Mucosa of stomach (tissue), 1 donor: ENCODE measurements around the gene ARMC6.
"Not testable (repeated sequence)": the region's sequence is repeated elsewhere in the genome, so short reads cannot be mapped to it uniquely, and the experiment has no call there.

Experiments
- H3K27me3 ChIP-seq: one replicate; pipeline ENCODE4 v1.7.0; 2013; ENCODE audit warnings: mild to moderate bottlenecking, low read length; ENCODE audit not compliant: control insufficient read depth, insufficient read depth
- H3K36me3 ChIP-seq: one replicate; pipeline ENCODE4 v1.7.0; 2013; ENCODE audit warnings: low read length; ENCODE audit not compliant: control insufficient read depth, insufficient read depth
- H3K4me1 ChIP-seq: one replicate; pipeline ENCODE4 v1.7.0; 2013; ENCODE audit warnings: mild to moderate bottlenecking, low read length; ENCODE audit not compliant: control insufficient read depth, insufficient read depth
- H3K4me3 ChIP-seq: one replicate; pipeline ENCODE4 v1.7.0; 2013; ENCODE audit warnings: low read length
- H3K9ac ChIP-seq: one replicate; pipeline ENCODE4 v1.7.0; 2013; ENCODE audit warnings: mild to moderate bottlenecking, low read length, moderate library complexity
- H3K9me3 ChIP-seq: one replicate; pipeline ENCODE4 v1.7.0; 2013; ENCODE audit warnings: mild to moderate bottlenecking, low read length, moderate library complexity; ENCODE audit not compliant: control insufficient read depth
- donor health status: Pancreatic carcinoma.

Gene ARMC6

GRCh38 chr19:18996796-18997394 lies 36.5 kb upstream of the ARMC6 start:
- Histone ChIP-seq H3K36me3 (peaks cover 9% of the 10 kb centered on the region), H3K9ac (no peak overlapping the region)

GRCh38 chr19:18998276-18998675 lies 35.1 kb upstream of the ARMC6 start:
- no peak overlapping the region for H3K9ac ChIP-seq
- H3K9me3 ChIP-seq = no peaks in the 10 kb centered on the region
- no peak overlapping the region for H3K4me3 ChIP-seq
- peaks cover 9% of the 10 kb centered on the region for H3K36me3 ChIP-seq
- no peaks in the 10 kb centered on the region for H3K4me1 ChIP-seq
- H3K27me3 ChIP-seq = no peaks in the 10 kb centered on the region

More at GRCh38 chr19:18996796-18997394, 36.5 kb upstream of the ARMC6 start:
- Histone ChIP-seq H3K4me3 (no peak overlapping the region), H3K9me3 (no peaks in the 10 kb centered on the region), H3K27me3 (no peaks in the 10 kb centered on the region), H3K4me1 (no peaks in the 10 kb centered on the region)

GRCh38 chr19:18999016-18999758 lies 34.2 kb upstream of the ARMC6 start:
- Histone ChIP-seq H3K27me3 (no peaks in the 10 kb centered on the region), H3K9me3 (no peaks in the 10 kb centered on the region), H3K9ac (no peak overlapping the region), H3K4me1 (no peaks in the 10 kb centered on the region), H3K4me3 (no peak overlapping the region), H3K36me3 (peaks cover 9% of the 10 kb centered on the region)

- no peaks in the 10 kb centered on the region for H3K27me3 ChIP-seq
- H3K4me3 ChIP-seq = no peak overlapping the region
- H3K9ac ChIP-seq = no peak overlapping the region
- peaks cover 9% of the 10 kb centered on the region for H3K36me3 ChIP-seq
- H3K9me3 ChIP-seq = no peaks in the 10 kb centered on the region
- H3K4me1 ChIP-seq = no peaks in the 10 kb centered on the region
Measured at GRCh38 chr19:18999896-19000620, 33.3 kb upstream of the ARMC6 start.

- Histone ChIP-seq H3K4me3 (no peak overlapping the region), H3K4me1 (no peaks in the 10 kb centered on the region), H3K9ac (no peak overlapping the region), H3K9me3 (no peaks in the 10 kb centered on the region), H3K27me3 (no peaks in the 10 kb centered on the region), H3K36me3 (peaks cover 7% of the 10 kb centered on the region)
Measured at GRCh38 chr19:19004144-19004543, 29.3 kb upstream of the ARMC6 start.

- Histone ChIP-seq H3K9me3 (no peaks in the 10 kb centered on the region), H3K27me3 (no peaks in the 10 kb centered on the region), H3K9ac (no peak overlapping the region), H3K4me3 (no peak overlapping the region), H3K36me3 (peaks cover 17% of the 10 kb centered on the region), H3K4me1 (no peaks in the 10 kb centered on the region)
Measured at GRCh38 chr19:19006213-19006612, 27.2 kb upstream of the ARMC6 start.

- Histone ChIP-seq H3K4me1 (no peaks in the 10 kb centered on the region), H3K9ac (no peak overlapping the region), H3K4me3 (no peak overlapping the region), H3K9me3 (no peaks in the 10 kb centered on the region), H3K27me3 (no peaks in the 10 kb centered on the region), H3K36me3 (peaks cover 14% of the 10 kb centered on the region)
Measured at GRCh38 chr19:19009951-19010350, 23.5 kb upstream of the ARMC6 start.

- Histone ChIP-seq H3K4me1 (no peaks in the 10 kb centered on the region), H3K9ac (no peak overlapping the region), H3K4me3 (no peak overlapping the region), H3K36me3 (peaks cover 14% of the 10 kb centered on the region), H3K27me3 (no peaks in the 10 kb centered on the region), H3K9me3 (no peaks in the 10 kb centered on the region)
Measured at GRCh38 chr19:19010551-19010950, 22.9 kb upstream of the ARMC6 start.

GRCh38 chr19:19021115-19021514 lies 12.3 kb upstream of the ARMC6 start:
- Histone ChIP-seq H3K27me3 (no peaks in the 10 kb centered on the region), H3K4me3 (no peak overlapping the region), H3K36me3 (peaks cover 6% of the 10 kb centered on the region), H3K9ac (no peak overlapping the region), H3K4me1 (no peaks in the 10 kb centered on the region), H3K9me3 (no peaks in the 10 kb centered on the region)

GRCh38 chr19:19022380-19022961 lies 10.9 kb upstream of the ARMC6 start:
- Histone ChIP-seq H3K4me1 (no peaks in the 10 kb centered on the region), H3K36me3 (no peaks in the 10 kb centered on the region), H3K4me3 (no peak overlapping the region), H3K9me3 (no peaks in the 10 kb centered on the region), H3K27me3 (no peaks in the 10 kb centered on the region), H3K9ac (no peak overlapping the region)

GRCh38 chr19:19023376-19023775 lies 10.0 kb upstream of the ARMC6 start:
- H3K4me1 ChIP-seq, H3K36me3 ChIP-seq, H3K4me3 ChIP-seq: not testable (repeated sequence)

GRCh38 chr19:19025861-19026260 lies 7.5 kb upstream of the ARMC6 start:
- no peak overlapping the region for H3K9ac ChIP-seq
- peaks cover 8% of the 10 kb centered on the region for H3K36me3 ChIP-seq
- no peaks in the 10 kb centered on the region for H3K27me3 ChIP-seq
- no peak overlapping the region for H3K4me3 ChIP-seq
- H3K4me1 ChIP-seq = no peaks in the 10 kb centered on the region
- no peaks in the 10 kb centered on the region for H3K9me3 ChIP-seq

More at GRCh38 chr19:19023376-19023775, 10.0 kb upstream of the ARMC6 start:
- not testable (repeated sequence) for H3K9ac ChIP-seq, H3K9me3 ChIP-seq, H3K27me3 ChIP-seq
